ENCODE measurements around the gene GANAB.
"Not testable (repeated sequence)": the region's sequence is repeated elsewhere in the genome, so short reads cannot be mapped to it uniquely, and the experiment has no call there.

GANAB gene

GRCh38 chr11:62678433-62678769 lies 32.0 kb upstream of the GANAB start:
- peaks cover 8% of the 10 kb centered on the region for H3K4me1 ChIP-seq (ENCODE audit: control insufficient read depth, insufficient read depth, low read length)

GRCh38 chr11:62677714-62678113 lies 31.3 kb upstream of the GANAB start:
- peak overlapping the region; percentile 82 for H3K27ac ChIP-seq (ENCODE audit: low read length)
- peaks cover 3 to 22% of the 10 kb centered on the region in 2 donors for H3K36me3 ChIP-seq (ENCODE audit: control insufficient read depth in 2 of 2, insufficient read depth in 2 of 2, low read length in 2 of 2)
- peaks cover 13% of the 10 kb centered on the region for H3K4me1 ChIP-seq (ENCODE audit: control insufficient read depth, insufficient read depth, low read length)
- H3K27me3 ChIP-seq (ENCODE audit: control insufficient read depth in 1 of 2, insufficient read depth in 2 of 2, low read length in 2 of 2), result no peaks in the 10 kb centered on the region
- no peaks in the 10 kb centered on the region for H3K9me3 ChIP-seq (ENCODE audit: control insufficient read depth in 2 of 2, low read length in 2 of 2)
- peak overlapping the region; percentile 62 to 96 for H3K9ac ChIP-seq (ENCODE audit: low read length in 2 of 2)
- H3K4me3 ChIP-seq (ENCODE audit: low read length in 2 of 2), result peak overlapping the region; percentile 72 to 95

More at GRCh38 chr11:62678433-62678769, 32.0 kb upstream of the GANAB start:
- peak overlapping the region; percentile 96 for H3K9ac ChIP-seq (ENCODE audit: low read length in 2 of 2)
- no peaks in the 10 kb centered on the region for H3K9me3 ChIP-seq (ENCODE audit: control insufficient read depth in 2 of 2, low read length in 2 of 2)
- peaks cover 3 to 17% of the 10 kb centered on the region in 2 donors for H3K36me3 ChIP-seq (ENCODE audit: control insufficient read depth in 2 of 2, insufficient read depth in 2 of 2, low read length in 2 of 2)
- H3K27me3 ChIP-seq (ENCODE audit: control insufficient read depth in 1 of 2, insufficient read depth in 2 of 2, low read length in 2 of 2), result no peaks in the 10 kb centered on the region
- H3K4me3 ChIP-seq (ENCODE audit: low read length in 2 of 2), result peak overlapping the region; percentile 72 to 95
- peak overlapping the region; percentile 82 for H3K27ac ChIP-seq (ENCODE audit: low read length)

GRCh38 chr11:62677156-62677555 lies 30.7 kb upstream of the GANAB start:
- H3K4me1 ChIP-seq (ENCODE audit: control insufficient read depth, insufficient read depth, low read length), result peaks cover 18% of the 10 kb centered on the region
- no peak overlapping the region for H3K9ac ChIP-seq (ENCODE audit: low read length in 2 of 2)
- H3K27ac ChIP-seq (ENCODE audit: low read length), result no peak overlapping the region
- peaks cover 3 to 22% of the 10 kb centered on the region in 2 donors for H3K36me3 ChIP-seq (ENCODE audit: control insufficient read depth in 2 of 2, insufficient read depth in 2 of 2, low read length in 2 of 2)
- no peaks in the 10 kb centered on the region for H3K27me3 ChIP-seq (ENCODE audit: control insufficient read depth in 1 of 2, insufficient read depth in 2 of 2, low read length in 2 of 2)
- H3K9me3 ChIP-seq (ENCODE audit: control insufficient read depth in 2 of 2, low read length in 2 of 2), result no peaks in the 10 kb centered on the region
- no peak overlapping the region for H3K4me3 ChIP-seq (ENCODE audit: low read length in 2 of 2)

GRCh38 chr11:62676698-62677097 lies 30.3 kb upstream of the GANAB start:
- Histone ChIP-seq H3K9ac (ENCODE audit: low read length in 2 of 2) (no peak overlapping the region), H3K36me3 (ENCODE audit: control insufficient read depth in 2 of 2, insufficient read depth in 2 of 2, low read length in 2 of 2) (peaks cover 3 to 22% of the 10 kb centered on the region in 2 donors), H3K27ac (ENCODE audit: low read length) (no peak overlapping the region), H3K4me1 (ENCODE audit: control insufficient read depth, insufficient read depth, low read length) (peaks cover 22% of the 10 kb centered on the region), H3K4me3 (ENCODE audit: low read length in 2 of 2) (no peak overlapping the region), H3K9me3 (ENCODE audit: control insufficient read depth in 2 of 2, low read length in 2 of 2) (no peaks in the 10 kb centered on the region), H3K27me3 (ENCODE audit: control insufficient read depth in 1 of 2, insufficient read depth in 2 of 2, low read length in 2 of 2) (no peaks in the 10 kb centered on the region)

- peaks cover 30% of the 10 kb centered on the region for H3K4me1 ChIP-seq (ENCODE audit: control insufficient read depth, insufficient read depth, low read length)
- H3K27me3 ChIP-seq (ENCODE audit: control insufficient read depth in 1 of 2, insufficient read depth in 2 of 2, low read length in 2 of 2), result not testable (repeated sequence)
Observed at GRCh38 chr11:62675415-62675814, 29.0 kb upstream of the GANAB start.

GRCh38 chr11:62673196-62673525 lies 26.7 kb upstream of the GANAB start:
- Histone ChIP-seq H3K9ac (ENCODE audit: low read length in 2 of 2) (no peak overlapping the region), H3K4me3 (ENCODE audit: low read length in 2 of 2) (no peak overlapping the region), H3K27ac (ENCODE audit: low read length) (no peak overlapping the region), H3K9me3 (ENCODE audit: control insufficient read depth in 2 of 2, low read length in 2 of 2) (no peaks in the 10 kb centered on the region), H3K27me3 (ENCODE audit: control insufficient read depth in 1 of 2, insufficient read depth in 2 of 2, low read length in 2 of 2) (no peaks in the 10 kb centered on the region), H3K4me1 (ENCODE audit: control insufficient read depth, insufficient read depth, low read length) (peaks cover 28% of the 10 kb centered on the region), H3K36me3 (ENCODE audit: control insufficient read depth in 2 of 2, insufficient read depth in 2 of 2, low read length in 2 of 2) (peaks cover 3 to 22% of the 10 kb centered on the region in 2 donors)

More at GRCh38 chr11:62675415-62675814, 29.0 kb upstream of the GANAB start:
- not testable (repeated sequence) for H3K4me3 ChIP-seq (ENCODE audit: low read length in 2 of 2); H3K27ac ChIP-seq (ENCODE audit: low read length); H3K9me3 ChIP-seq (ENCODE audit: control insufficient read depth in 2 of 2, low read length in 2 of 2); H3K9ac ChIP-seq (ENCODE audit: low read length in 2 of 2)
- H3K36me3 ChIP-seq (ENCODE audit: control insufficient read depth in 2 of 2, insufficient read depth in 2 of 2, low read length in 2 of 2), result peaks cover 3 to 22% of the 10 kb centered on the region in 2 donors

GRCh38 chr11:62671608-62672389 lies 25.4 kb upstream of the GANAB start, which contains the start of the genes LBHD1 and UQCC3:
Gene LBHD1 (minus strand): TSS chr11:62672267. CDS start chr11:62670031, 2,236 bp downstream.
Gene UQCC3 (plus strand): TSS chr11:62671673. CDS start chr11:62671746, 73 bp downstream.
- H3K4me3 ChIP-seq (ENCODE audit: low read length in 2 of 2), result peak within 1 kb of the TSS; percentile 94 to 95
- H3K9me3 ChIP-seq (ENCODE audit: control insufficient read depth in 2 of 2, low read length in 2 of 2), result no peaks in the 10 kb centered on the region
- H3K36me3 ChIP-seq (ENCODE audit: control insufficient read depth in 2 of 2, insufficient read depth in 2 of 2, low read length in 2 of 2), result peaks cover 3 to 16% of the 10 kb centered on the region in 2 donors
- peak within 1 kb of the TSS; percentile 92 to 95 for H3K9ac ChIP-seq (ENCODE audit: low read length in 2 of 2)
- no peaks in the 10 kb centered on the region for H3K27me3 ChIP-seq (ENCODE audit: control insufficient read depth in 1 of 2, insufficient read depth in 2 of 2, low read length in 2 of 2)
- H3K27ac ChIP-seq (ENCODE audit: low read length), result peak within 1 kb of the TSS; percentile 91
- peaks cover 35% of the 10 kb centered on the region for H3K4me1 ChIP-seq (ENCODE audit: control insufficient read depth, insufficient read depth, low read length)

GRCh38 chr11:62671236-62671607 lies 24.8 kb upstream of the GANAB start:
- H3K36me3 ChIP-seq (ENCODE audit: control insufficient read depth in 2 of 2, insufficient read depth in 2 of 2, low read length in 2 of 2), result peaks cover 4 to 13% of the 10 kb centered on the region in 2 donors
- H3K9me3 ChIP-seq (ENCODE audit: control insufficient read depth in 2 of 2, low read length in 2 of 2), result no peaks in the 10 kb centered on the region
- H3K4me1 ChIP-seq (ENCODE audit: control insufficient read depth, insufficient read depth, low read length), result peaks cover 41% of the 10 kb centered on the region
- no peaks in the 10 kb centered on the region for H3K27me3 ChIP-seq (ENCODE audit: control insufficient read depth in 1 of 2, insufficient read depth in 2 of 2, low read length in 2 of 2)
- peak overlapping the region; percentile 91 for H3K27ac ChIP-seq (ENCODE audit: low read length)
- H3K4me3 ChIP-seq (ENCODE audit: low read length in 2 of 2), result peak overlapping the region; percentile 94 to 95
- peak overlapping the region; percentile 92 to 95 for H3K9ac ChIP-seq (ENCODE audit: low read length in 2 of 2)

GRCh38 chr11:62669420-62670161 lies 23.2 kb upstream of the GANAB start:
- Histone ChIP-seq H3K4me1 (ENCODE audit: control insufficient read depth, insufficient read depth, low read length) (peaks cover 50% of the 10 kb centered on the region), H3K36me3 (ENCODE audit: control insufficient read depth in 2 of 2, insufficient read depth in 2 of 2, low read length in 2 of 2) (peaks cover 4 to 12% of the 10 kb centered on the region in 2 donors), H3K4me3 (ENCODE audit: low read length in 2 of 2) (no peak overlapping the region), H3K27ac (ENCODE audit: low read length) (peak overlapping the region; percentile 31), H3K9ac (ENCODE audit: low read length in 2 of 2) (peak overlapping the region in 1 of 2 donors; percentile 23), H3K9me3 (ENCODE audit: control insufficient read depth in 2 of 2, low read length in 2 of 2) (no peaks in the 10 kb centered on the region), H3K27me3 (ENCODE audit: control insufficient read depth in 1 of 2, insufficient read depth in 2 of 2, low read length in 2 of 2) (no peaks in the 10 kb centered on the region)

- Histone ChIP-seq H3K4me3 (ENCODE audit: low read length in 2 of 2) (no peak overlapping the region), H3K36me3 (ENCODE audit: control insufficient read depth in 2 of 2, insufficient read depth in 2 of 2, low read length in 2 of 2) (peaks cover 4 to 7% of the 10 kb centered on the region in 2 donors), H3K27ac (ENCODE audit: low read length) (peak overlapping the region; percentile 88), H3K4me1 (ENCODE audit: control insufficient read depth, insufficient read depth, low read length) (peaks cover 48% of the 10 kb centered on the region), H3K27me3 (ENCODE audit: control insufficient read depth in 1 of 2, insufficient read depth in 2 of 2, low read length in 2 of 2) (no peaks in the 10 kb centered on the region), H3K9me3 (ENCODE audit: control insufficient read depth in 2 of 2, low read length in 2 of 2) (no peaks in the 10 kb centered on the region), H3K9ac (ENCODE audit: low read length in 2 of 2) (peak overlapping the region; percentile 29 to 93)
Observed at GRCh38 chr11:62667460-62667859, 21.0 kb upstream of the GANAB start.

Measured in stomach smooth muscle (tissue), 2 donors.